K562 (cell line): Measurements from ENCODE around the gene BRWD1. TPM values are rescaled to one million over a fixed set of nuclear protein-coding genes. Genes with fewer than 3 reads are reported as not detected.

ENCODE experiments used
- CHAMP1 ChIP-seq: fragments of 450-650 bp; IDR thresholded peaks from 2 replicates; pipeline ENCODE4 v1.6.1; 2016; ENCODE audit warnings: mild to moderate bottlenecking
- CREB1 ChIP-seq, 2 experiments: sonication (generic) in 1 of 2; formaldehyde crosslinking in 1 of 2; IDR thresholded peaks; 2 replicates each; pipeline versions ENCODE4 v1.6.1 to v1.8.0; 2012 to 2022; ENCODE audit warnings: inconsistent platforms in 1 of 2, mild to moderate bottlenecking in 1 of 2, missing genetic modification reagents in 1 of 2, moderate library complexity in 1 of 2
- EP400 ChIP-seq: fragments of 450-650 bp; IDR thresholded peaks from 2 replicates; pipeline ENCODE4 v1.6.1; 2017; ENCODE audit warnings: antibody characterized with exemption, mild to moderate bottlenecking, moderate library complexity
- GABPB2 ChIP-seq: fragments of 250-450 bp; sonication (Bioruptor Pico); conservative IDR thresholded peaks from 2 replicates; pipeline ENCODE4 v1.5.1; 2021; ENCODE audit warnings: mild to moderate bottlenecking
- HMGN3 ChIP-seq: IDR thresholded peaks from 2 replicates; pipeline ENCODE4 v1.6.1; 2011; ENCODE audit warnings: borderline replicate concordance, low read depth, mild to moderate bottlenecking, mixed read lengths, low read length; ENCODE audit not compliant: insufficient read length; ENCODE audit errors: extremely low read depth
- KLF16 ChIP-seq: IDR thresholded peaks from 2 replicates; pipeline ENCODE4 v1.6.1; 2016; ENCODE audit warnings: antibody characterized with exemption
- LEF1 ChIP-seq: fragments of 450-650 bp; IDR thresholded peaks from 2 replicates; pipeline ENCODE4 v1.6.1; 2016; ENCODE audit warnings: mild to moderate bottlenecking
- MXD1 ChIP-seq: fragments of 250-450 bp; sonication (Bioruptor Pico); IDR thresholded peaks from 2 replicates; pipeline ENCODE4 v1.8.0; 2021; ENCODE audit warnings: borderline replicate concordance, mild to moderate bottlenecking, moderate library complexity; ENCODE audit not compliant: poor library complexity, severe bottlenecking
- NUFIP1 ChIP-seq: fragments of 450-650 bp; IDR thresholded peaks from 2 replicates; pipeline ENCODE4 v1.6.1; 2018; ENCODE audit not compliant: partially characterized antibody
- PHB2 ChIP-seq: fragments of 450-650 bp; IDR thresholded peaks from 2 replicates; pipeline ENCODE4 v1.6.1; 2017; ENCODE audit warnings: low read depth
- RB1 ChIP-seq: fragments of 450-650 bp; IDR thresholded peaks from 2 replicates; pipeline ENCODE4 v1.6.1; 2017; ENCODE audit warnings: low read depth, mild to moderate bottlenecking
- RBBP5 ChIP-seq: fragments of 200-600 bp; sonication (generic); IDR thresholded peaks from 2 replicates; pipeline ENCODE4 v1.6.1; 2012; ENCODE audit warnings: borderline replicate concordance, mild to moderate bottlenecking, low read length, control low read depth, inconsistent platforms; ENCODE audit not compliant: insufficient read depth, poor library complexity, severe bottlenecking
- SFPQ ChIP-seq: fragments of 200-400 bp; formaldehyde crosslinking; IDR thresholded peaks from 2 replicates; pipeline ENCODE4 v1.6.1; 2017; ENCODE audit warnings: mild to moderate bottlenecking, low read depth, low read length, moderate library complexity
- SIX5 ChIP-seq, 2 experiments: IDR thresholded peaks; 2 replicates each; pipeline ENCODE4 v1.6.1; 2011; ENCODE audit warnings: low read length in 2 of 2, borderline replicate concordance in 1 of 2, low read depth in 1 of 2, mild to moderate bottlenecking in 1 of 2, moderate library complexity in 1 of 2; ENCODE audit not compliant: insufficient read depth in 1 of 2
- SP1 ChIP-seq: sonication (generic); formaldehyde crosslinking; IDR thresholded peaks from 2 replicates; pipeline ENCODE4 v1.8.1; 2022; ENCODE audit warnings: mild to moderate bottlenecking, missing genetic modification reagents
- TAF15 ChIP-seq: fragments of 200-400 bp; formaldehyde crosslinking; IDR thresholded peaks from 2 replicates; pipeline ENCODE4 v1.6.1; 2017; ENCODE audit warnings: mild to moderate bottlenecking, low read depth, low read length, moderate library complexity
- THAP12 ChIP-seq: fragments of 250-450 bp; sonication (Bioruptor Pico); IDR thresholded peaks from 2 replicates; pipeline ENCODE4 v1.9.0; 2021; ENCODE audit warnings: mild to moderate bottlenecking, inconsistent platforms
- TOE1 ChIP-seq, 2 experiments: fragments of 450-650 bp in 1 of 2; sonication (generic) in 1 of 2; formaldehyde crosslinking in 1 of 2; IDR thresholded peaks; 2 replicates each; pipeline versions ENCODE4 v1.7.1 to v1.8.0; 2016 to 2022; ENCODE audit warnings: borderline replicate concordance in 2 of 2, mild to moderate bottlenecking in 2 of 2, antibody characterized with exemption in 1 of 2, inconsistent platforms in 1 of 2, low read depth in 1 of 2, missing genetic modification reagents in 1 of 2, moderate library complexity in 1 of 2
- XRCC5 ChIP-seq: fragments of 200-400 bp; formaldehyde crosslinking; IDR thresholded peaks from 2 replicates; pipeline ENCODE4 v1.6.1; 2017; ENCODE audit warnings: low read depth, mild to moderate bottlenecking, low read length
- ZFP36 ChIP-seq: fragments of 150-350 bp; IDR thresholded peaks from 2 replicates; pipeline ENCODE4 v1.6.1; 2018; ENCODE audit warnings: low read length, low read depth; ENCODE audit not compliant: partially characterized antibody
- ZNF561 ChIP-seq: fragments of 450-650 bp; formaldehyde crosslinking; conservative IDR thresholded peaks from 2 replicates; pipeline ENCODE4 v1.4.0; 2020; ENCODE audit warnings: mild to moderate bottlenecking, moderate library complexity
- polyA plus RNA-seq, 8 experiments: library from polyadenylated mRNA; depleted of rRNA in 4 of 8; stranded (reverse) in 5 of 8; unstranded in 3 of 8; fragments of >200 nt; fragmentation: Nextera tagmentation in 2 of 8; fragmentation: Illumina TruSeq in 1 of 8; extraction: Ambion mirVana in 2 of 8; extraction: Trizol in 1 of 8; gene quantifications; 2 replicates each; pipeline versions ENCODE4 v1.2.1 to v1.2.3, GENCODE V29; 2011 to 2014; ENCODE audit warnings: inconsistent platforms in 1 of 8, missing spikeins in 1 of 8
- total RNA-seq, 7 experiments: library from RNA; depleted of rRNA in 6 of 7; stranded (reverse); fragments of >200 nt in 6 of 7; fragmentation: Illumina TruSeq in 2 of 7; extraction: Trizol in 2 of 7; gene quantifications; 2 replicates each; pipeline versions ENCODE4 v1.2.1 to v1.2.3, GENCODE V29; 2011 to 2021; ENCODE audit warnings: low replicate concordance in 1 of 7

Gene BRWD1
- total and polyA plus RNA-seq, 9 of the 15 experiments (the other 6 are each of a cell fraction or from before 2014, with no cell fraction given) = 10.1 to 60.2 (median 34.1) TPM

GRCh38 chr21:39359382-39359781, 46.0 kb upstream of the BRWD1 start (continued):
- TF ChIP-seq RBBP5 (no peak), TOE1 (IDR thresholded peaks at IDR 0.05; ENCODE audit: borderline replicate concordance) (no peak), TOE1 (CRISPR knock-in tag; IDR thresholded peaks at IDR 0.05; ENCODE audit: borderline replicate concordance, low read depth) (no peak), PHB2 (no peak), ZFP36 (no peak), NUFIP1 (no peak), CREB1 (IDR thresholded peaks at IDR 0.05) (no peak), CREB1 (CRISPR knock-in tag; IDR thresholded peaks at IDR 0.05) (no peak), HMGN3 (no peak), SP1 (CRISPR knock-in tag) (no peak), XRCC5 (no peak), GABPB2 (CRISPR knock-in tag) (0 out of 2 replicates have a peak, but pooled peaks have one; percentile 58), RB1 (no peak), LEF1 (no peak), MXD1 (CRISPR knock-in tag) (no peak), SIX5 (IDR thresholded peaks at IDR 0.05; ENCODE audit: borderline replicate concordance in 1 of 2, insufficient read depth in 1 of 2, low read depth in 1 of 2, low read length in 2 of 2) (no peak), THAP12 (CRISPR knock-in tag) (no peak), CHAMP1 (no peak), KLF16 (no peak), SFPQ (no peak), EP400 (no peak), TAF15 (no peak), ZNF561 (CRISPR knock-in tag) (peak; percentile 72; the same call in 1 of the 2 replicates)
